Prostate gland (tissue), 2 donors: ENCODE results near the gene CAPN5. TPM values are rescaled to one million over a fixed set of nuclear protein-coding genes. Genes with fewer than 3 reads are reported as not detected.

Experiments used
- DNase-seq: peaks from one replicate; pipeline ENCODE4 v3.0.0-alpha.2; 2019; ENCODE audit warnings: low spot score
- H3K27ac ChIP-seq, 2 donors: fragments of 200-600 bp; sonication (generic); 2 replicates each; pipeline ENCODE4 v1.5.1; 2017 to 2019
- H3K27me3 ChIP-seq: fragments of 200-600 bp; sonication (generic); replicated peaks from 2 replicates; pipeline ENCODE4 v1.5.1; 2019; ENCODE audit not compliant: insufficient read depth
- H3K36me3 ChIP-seq, 2 donors: fragments of 200-600 bp; sonication (generic); 1 replicate in 1 of 2; 2 replicates in 1 of 2; pipeline versions ENCODE4 v1.5.1 to v1.8.1; 2017 to 2019
- H3K4me1 ChIP-seq: fragments of 200-600 bp; sonication (generic); replicated peaks from 2 replicates; pipeline ENCODE4 v1.5.1; 2019
- H3K4me3 ChIP-seq, 2 donors: fragments of 200-600 bp; sonication (generic); 2 replicates each; pipeline ENCODE4 v1.5.1; 2017 to 2019
- H3K9me3 ChIP-seq: fragments of 200-600 bp; sonication (generic); 2 replicates; pipeline ENCODE4 v1.5.1; 2017
- POLR2A ChIP-seq: fragments of 450-650 bp; IDR thresholded peaks from one replicate; pipeline ENCODE4 v1.6.1; 2016; ENCODE audit warnings: antibody characterized with exemption, mild to moderate bottlenecking
- POLR2AphosphoS5 ChIP-seq: sonication (generic); formaldehyde crosslinking; IDR thresholded peaks from one replicate; pipeline ENCODE4 v1.6.1; 2017; ENCODE audit warnings: antibody characterized with exemption
- WGBS: methylation state at CpG from one replicate; pipeline ENCODE4 v1.1.5; 2018; 5-methylcytosine and 5-hydroxymethylcytosine counted together
- intact Hi-C: fragments of 100-400 bp; cut with DNase I; formaldehyde crosslinking; loops from one replicate; pipeline ENCODE4 v1.14.2; 2022
- total RNA-seq, 2 donors: library from RNA; depleted of rRNA; stranded (reverse); fragments of >200 nt; gene quantifications; one replicate each; pipeline ENCODE4 v1.1.0, GENCODE V29; 2016
- TF ChIP-seq, protein P1 (sequence below), 4 experiments: fragments of 200-600 bp in 2 of 4; fragments of 450-650 bp in 2 of 4; sonication (generic) in 2 of 4; IDR thresholded peaks; 1 replicate in 3 of 4; 2 replicates in 1 of 4; pipeline ENCODE4 v1.5.1; 2016 to 2019; ENCODE audit warnings: antibody characterized with exemption in 4 of 4, mild to moderate bottlenecking in 2 of 4, moderate library complexity in 2 of 4

The CAPN5 gene
- total RNA-seq, 2 donors from 2014 or later: 28.6 to 83.5 TPM

DNA sequence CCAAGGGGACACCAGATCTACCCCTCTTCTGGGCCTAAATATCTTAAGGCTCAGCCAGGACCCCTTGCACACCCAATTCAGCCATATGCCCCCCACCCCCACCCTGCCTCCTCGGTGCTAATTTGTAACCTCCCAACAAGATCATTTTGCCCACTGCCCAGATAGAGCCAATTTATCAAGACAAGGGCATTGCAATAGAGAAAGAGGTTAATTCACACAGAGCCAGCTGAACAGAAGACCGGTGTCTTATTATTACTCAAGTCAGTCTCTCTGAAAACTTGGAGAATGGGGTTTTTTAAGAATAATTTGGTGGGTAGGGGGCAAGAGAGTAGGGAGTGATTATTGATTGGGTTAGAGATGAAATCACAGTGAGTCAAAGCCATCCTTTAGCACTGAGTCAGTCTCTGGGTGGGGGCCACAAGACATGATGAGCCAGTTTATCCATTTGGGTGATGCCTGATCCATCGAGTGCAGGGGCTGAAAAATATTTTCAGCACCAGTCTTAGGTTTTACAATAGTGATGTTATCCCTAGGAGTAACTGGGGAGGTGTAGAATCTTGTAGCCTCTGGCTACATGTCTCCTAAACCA is 9.9 kb upstream of the CAPN5 start:
- TF ChIP-seq POLR2A (no peak), POLR2AphosphoS5 (no peak)
- TF ChIP-seq, protein P1, sequence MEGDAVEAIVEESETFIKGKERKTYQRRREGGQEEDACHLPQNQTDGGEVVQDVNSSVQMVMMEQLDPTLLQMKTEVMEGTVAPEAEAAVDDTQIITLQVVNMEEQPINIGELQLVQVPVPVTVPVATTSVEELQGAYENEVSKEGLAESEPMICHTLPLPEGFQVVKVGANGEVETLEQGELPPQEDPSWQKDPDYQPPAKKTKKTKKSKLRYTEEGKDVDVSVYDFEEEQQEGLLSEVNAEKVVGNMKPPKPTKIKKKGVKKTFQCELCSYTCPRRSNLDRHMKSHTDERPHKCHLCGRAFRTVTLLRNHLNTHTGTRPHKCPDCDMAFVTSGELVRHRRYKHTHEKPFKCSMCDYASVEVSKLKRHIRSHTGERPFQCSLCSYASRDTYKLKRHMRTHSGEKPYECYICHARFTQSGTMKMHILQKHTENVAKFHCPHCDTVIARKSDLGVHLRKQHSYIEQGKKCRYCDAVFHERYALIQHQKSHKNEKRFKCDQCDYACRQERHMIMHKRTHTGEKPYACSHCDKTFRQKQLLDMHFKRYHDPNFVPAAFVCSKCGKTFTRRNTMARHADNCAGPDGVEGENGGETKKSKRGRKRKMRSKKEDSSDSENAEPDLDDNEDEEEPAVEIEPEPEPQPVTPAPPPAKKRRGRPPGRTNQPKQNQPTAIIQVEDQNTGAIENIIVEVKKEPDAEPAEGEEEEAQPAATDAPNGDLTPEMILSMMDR (IDR thresholded peaks at IDR 0.05): no peak
- no peaks in the 10 kb centered on the region for H3K9me3 ChIP-seq
- H3K27ac ChIP-seq: no peak overlapping the region
- DNase-seq: no peak
- H3K4me1 ChIP-seq: peaks cover 4% of the 10 kb centered on the region
- H3K27me3 ChIP-seq: no peaks in the 10 kb centered on the region
- WGBS: 89% methylated on average over 3 of the region's 3 CpGs
- no peaks in the 10 kb centered on the region for H3K36me3 ChIP-seq
- H3K4me3 ChIP-seq: no peak overlapping the region
- intact Hi-C loops: no loop called here

DNA sequence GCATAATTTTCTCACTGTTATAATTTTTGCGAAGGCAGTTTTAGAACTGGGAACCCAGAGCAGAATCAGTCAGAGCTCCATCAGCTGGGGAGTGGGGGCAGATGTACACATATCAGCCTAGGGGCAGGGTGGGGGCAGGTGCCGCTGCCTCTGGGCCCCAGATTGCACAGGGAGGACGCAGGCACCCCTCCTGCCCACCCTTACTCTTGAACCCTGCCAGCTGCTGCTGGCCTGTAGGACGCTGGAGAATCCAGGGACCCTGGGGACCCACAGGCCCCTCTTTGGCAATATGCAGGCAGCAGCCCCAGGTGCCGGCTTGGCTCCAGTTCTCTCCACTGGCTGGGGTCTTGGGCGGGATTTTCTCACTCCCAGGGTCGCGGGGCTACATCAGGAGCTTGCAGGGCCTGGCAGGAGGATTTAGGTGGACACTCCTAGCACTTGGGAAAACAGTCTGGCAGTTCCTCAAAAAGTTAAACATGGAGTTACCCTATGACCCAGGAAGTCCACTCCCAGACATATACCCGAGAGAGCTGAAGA is 8.8 kb upstream of the CAPN5 start:
- H3K27me3 ChIP-seq: no peaks in the 10 kb centered on the region
- H3K36me3 ChIP-seq: no peaks in the 10 kb centered on the region
- H3K27ac ChIP-seq: no peak overlapping the region
- no peaks in the 10 kb centered on the region for H3K9me3 ChIP-seq
- no peak for DNase-seq
- TF ChIP-seq, protein P1 (IDR thresholded peaks at IDR 0.05): no peak
- no peak for TF ChIP-seq POLR2AphosphoS5
- no peak for TF ChIP-seq POLR2A
- H3K4me3 ChIP-seq: no peak overlapping the region
- intact Hi-C loops: no loop called here
- WGBS: 79% methylated on average over 9 of the region's 9 CpGs
- peaks cover 4% of the 10 kb centered on the region for H3K4me1 ChIP-seq

DNA sequence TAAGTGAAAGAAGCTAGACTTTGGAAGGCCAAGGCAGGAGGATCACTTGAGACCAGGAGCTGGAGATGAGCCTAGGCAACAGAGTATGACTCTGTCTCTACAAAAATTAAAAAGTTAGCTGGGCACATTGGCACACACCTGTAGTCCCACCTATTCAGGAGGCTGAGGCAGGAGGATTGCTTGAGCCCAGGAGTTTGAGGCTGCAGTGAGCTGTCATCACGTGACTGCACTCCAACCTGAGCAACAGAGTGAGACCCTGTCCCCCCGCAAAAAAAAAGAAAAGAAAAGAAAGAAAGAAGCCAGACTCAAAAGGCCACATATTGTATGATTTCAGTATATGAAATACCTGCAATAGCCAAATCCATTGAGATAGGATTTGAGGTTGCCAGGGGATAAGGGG is 7.9 kb upstream of the CAPN5 start:
- no peak overlapping the region for H3K4me3 ChIP-seq
- WGBS: 92% methylated on average over 2 of the region's 2 CpGs
- peaks cover 4% of the 10 kb centered on the region for H3K4me1 ChIP-seq
- TF ChIP-seq POLR2A: no peak
- H3K36me3 ChIP-seq: no peaks in the 10 kb centered on the region
- H3K9me3 ChIP-seq: no peaks in the 10 kb centered on the region
- intact Hi-C loops: no loop called here
- no peaks in the 10 kb centered on the region for H3K27me3 ChIP-seq
- DNase-seq: no peak
- no peak overlapping the region for H3K27ac ChIP-seq

DNA sequence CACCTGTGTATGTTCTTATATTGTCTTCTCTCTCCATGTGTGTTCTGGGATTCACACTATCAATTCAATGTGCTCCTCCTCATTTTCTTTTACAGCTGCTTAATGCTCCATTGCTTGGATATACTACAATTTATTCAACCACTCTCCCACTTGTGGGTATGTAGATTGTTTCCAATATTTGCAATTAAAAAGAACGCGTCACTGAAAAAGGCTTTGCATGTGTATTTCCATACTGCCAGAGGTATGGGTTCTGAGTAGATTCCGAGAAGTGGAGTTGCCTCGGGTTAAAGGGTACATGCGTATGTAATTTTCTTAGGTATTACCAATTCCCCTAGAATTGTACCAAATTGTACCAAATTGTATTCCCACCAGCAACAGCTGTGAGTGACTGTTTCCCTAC is 7.0 kb upstream of the CAPN5 start:
- H3K27ac ChIP-seq: peak overlapping the region in 1 of 2 donors; percentile 81
- 93% methylated on average over 5 of the region's 5 CpGs for WGBS
- DNase-seq: no peak
- intact Hi-C loops: no loop called here
- peaks cover 4% of the 10 kb centered on the region for H3K4me1 ChIP-seq
- H3K9me3 ChIP-seq: no peaks in the 10 kb centered on the region
- no peak for TF ChIP-seq POLR2AphosphoS5
- TF ChIP-seq, protein P1 (IDR thresholded peaks at IDR 0.05): no peak
- no peak for TF ChIP-seq POLR2A
- H3K36me3 ChIP-seq: no peaks in the 10 kb centered on the region
- no peak overlapping the region for H3K4me3 ChIP-seq
- no peaks in the 10 kb centered on the region for H3K27me3 ChIP-seq

DNA sequence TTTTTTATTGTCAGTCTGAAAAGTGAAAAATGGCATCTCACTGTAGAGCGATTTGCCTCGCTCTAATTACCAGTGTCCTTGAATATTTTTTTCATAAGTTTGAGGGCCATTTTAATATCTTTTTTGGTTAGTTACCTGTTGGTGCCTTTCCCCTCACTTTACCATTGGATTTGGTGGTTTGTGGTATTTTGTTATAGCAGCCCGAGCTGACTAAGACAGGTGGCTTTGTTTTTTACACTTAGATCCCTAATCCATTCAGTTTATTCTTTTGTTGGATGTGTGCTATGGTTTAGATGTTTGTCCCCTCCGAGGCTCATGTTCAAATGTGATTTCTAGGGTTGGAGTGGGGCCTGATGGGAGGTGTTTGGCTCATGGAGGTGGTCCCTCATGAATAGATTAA is 6.5 kb upstream of the CAPN5 start:
- TF ChIP-seq, protein P1 (IDR thresholded peaks at IDR 0.05): no peak
- TF ChIP-seq POLR2AphosphoS5 (no peak), POLR2A (no peak)
- peak overlapping the region in 1 of 2 donors; percentile 81 for H3K27ac ChIP-seq
- no peaks in the 10 kb centered on the region for H3K9me3 ChIP-seq
- no peak overlapping the region for H3K4me3 ChIP-seq
- no peaks in the 10 kb centered on the region for H3K36me3 ChIP-seq
- H3K4me1 ChIP-seq: peaks cover 4% of the 10 kb centered on the region
- H3K27me3 ChIP-seq: no peaks in the 10 kb centered on the region
- no peak for DNase-seq
- 83% methylated on average over 4 of the region's 4 CpGs for WGBS
- intact Hi-C loops: no loop called here
